GM21619 (cell line): ENCODE results near the gene SNAPC3.
A peak's percentile ranks its signal among the peaks of the same experiment; 100 is the strongest.
"Not testable (repeated sequence)": the region's sequence is repeated elsewhere in the genome, so short reads cannot be mapped to it uniquely, and the experiment has no call there.

Experiments
- ATAC-seq: cut with Tn5 transposase; IDR thresholded peaks from one replicate; pipeline ENCODE4 v1.9.1; 2021; ENCODE audit not compliant: unreplicated experiment

SNAPC3 gene

DNA sequence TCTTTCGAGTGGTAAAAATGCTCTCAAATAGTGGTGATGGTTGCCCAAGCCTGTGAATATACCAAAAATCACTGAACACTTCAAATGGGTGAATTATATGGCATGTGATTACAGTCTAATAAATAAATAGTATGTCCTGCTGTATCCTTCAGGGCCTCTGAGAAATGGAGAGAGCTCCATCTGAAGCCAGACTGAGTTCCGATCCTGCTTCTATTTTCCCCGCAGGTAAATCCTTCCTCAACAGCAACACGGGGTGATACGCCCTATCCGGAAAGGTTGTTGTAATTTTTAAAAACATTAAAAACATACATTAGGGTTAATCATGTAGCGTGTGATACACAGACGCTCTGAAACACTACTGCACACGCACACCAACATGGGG is 695 bp upstream of the SNAPC3 start:
- no peak for ATAC-seq

- no peak for ATAC-seq
Measured at GRCh38 chr9:15423231-15423985, 732 bp downstream of the SNAPC3 start.

GRCh38 chr9:15426019-15426418 is 3.3 kb downstream of the SNAPC3 start:
- peak; percentile 39 for ATAC-seq

- ATAC-seq = not testable (repeated sequence)
Measured at GRCh38 chr9:15427702-15428101, 5.0 kb downstream of the SNAPC3 start.

DNA sequence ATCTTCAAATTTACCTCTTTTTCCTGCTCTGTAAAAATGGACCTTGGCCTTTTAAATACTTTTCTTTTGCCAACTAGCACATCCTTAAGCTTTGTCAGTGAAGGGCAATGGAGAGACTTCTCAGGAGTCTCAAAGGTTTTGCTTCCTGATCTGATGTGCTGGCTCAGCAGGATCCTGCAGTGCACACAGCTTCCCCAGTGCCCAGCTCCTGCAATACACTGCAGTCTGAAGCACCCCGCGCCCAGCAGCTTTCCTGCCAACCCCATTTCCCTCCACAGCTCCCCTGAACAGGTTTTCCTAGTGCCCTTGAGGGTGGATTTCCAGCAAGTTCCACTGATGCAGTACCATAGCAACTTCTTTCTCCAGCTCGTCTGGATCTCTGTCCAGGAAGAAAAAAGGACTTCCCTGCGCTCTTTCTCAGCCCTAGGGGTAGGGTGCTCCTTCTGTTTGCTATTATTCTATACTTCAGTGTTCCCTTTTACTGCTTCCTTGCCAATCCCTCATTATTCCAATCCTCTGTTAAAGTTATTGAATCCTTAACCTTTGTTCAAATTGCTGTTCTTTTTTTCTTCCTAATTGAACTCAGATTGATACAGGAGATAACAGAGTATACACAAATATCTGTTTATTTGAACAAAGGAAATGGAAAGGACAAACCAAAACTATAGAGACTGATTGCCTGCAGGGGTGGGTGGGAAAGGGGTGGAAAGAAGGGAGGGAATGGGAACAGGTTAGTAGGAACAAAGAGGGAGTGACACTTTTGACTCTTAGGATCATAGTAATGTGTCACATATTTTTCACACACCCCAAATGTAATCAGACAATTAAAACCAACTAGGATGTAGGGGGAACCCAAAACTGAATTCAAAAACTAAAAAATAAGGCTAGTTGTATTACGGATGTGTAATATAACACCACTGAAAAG is 8.5 kb downstream of the SNAPC3 start:
- no peak for ATAC-seq

GRCh38 chr9:15433191-15433590 is 10.5 kb downstream of the SNAPC3 start:
- ATAC-seq = no peak

- ATAC-seq = no peak
Measured at GRCh38 chr9:15433661-15434060, 11.0 kb downstream of the SNAPC3 start.

- ATAC-seq = no peak
Measured at GRCh38 chr9:15438891-15439290, 16.2 kb downstream of the SNAPC3 start.

DNA sequence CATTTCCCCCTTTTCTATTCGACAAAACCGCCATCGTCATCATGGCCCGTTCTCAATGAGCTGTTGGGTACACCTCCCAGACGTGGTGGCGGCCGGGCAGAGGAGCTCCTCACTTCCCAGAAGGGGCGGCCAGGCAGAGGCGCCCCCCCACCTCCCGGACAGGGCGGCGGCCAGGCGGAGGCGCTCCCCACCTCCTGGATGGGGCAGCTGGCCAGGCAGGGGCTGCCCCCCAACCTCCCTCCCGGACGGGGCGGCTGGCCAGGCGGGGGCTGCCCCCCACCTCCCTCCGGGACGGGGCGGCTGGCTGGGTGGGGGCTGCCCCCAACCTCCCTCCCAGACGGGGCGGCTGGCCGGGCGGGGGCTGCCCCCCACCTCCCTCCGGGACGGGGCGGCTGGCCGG is 19.2 kb downstream of the SNAPC3 start:
- not testable (repeated sequence) for ATAC-seq

DNA sequence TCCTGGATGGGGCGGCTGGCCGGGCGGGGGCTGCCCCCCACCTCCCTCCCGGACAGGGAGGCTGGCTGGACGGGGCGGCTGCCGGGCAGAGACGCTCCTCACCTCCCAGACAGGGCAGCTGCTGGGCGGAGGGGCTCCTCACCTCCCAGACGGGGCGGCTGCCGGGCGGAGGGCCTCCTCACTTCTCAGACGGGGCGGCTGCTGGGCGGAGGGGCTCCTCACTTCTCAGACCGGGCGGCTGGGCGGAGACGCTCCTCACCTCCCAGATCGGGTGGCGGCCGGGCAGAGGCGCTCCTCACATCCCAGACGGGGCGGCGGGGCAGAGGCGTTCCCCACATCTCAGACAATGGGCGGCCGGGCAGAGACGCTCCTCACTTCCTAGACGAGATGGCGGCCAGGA is 19.6 kb downstream of the SNAPC3 start:
- not testable (repeated sequence) for ATAC-seq

DNA sequence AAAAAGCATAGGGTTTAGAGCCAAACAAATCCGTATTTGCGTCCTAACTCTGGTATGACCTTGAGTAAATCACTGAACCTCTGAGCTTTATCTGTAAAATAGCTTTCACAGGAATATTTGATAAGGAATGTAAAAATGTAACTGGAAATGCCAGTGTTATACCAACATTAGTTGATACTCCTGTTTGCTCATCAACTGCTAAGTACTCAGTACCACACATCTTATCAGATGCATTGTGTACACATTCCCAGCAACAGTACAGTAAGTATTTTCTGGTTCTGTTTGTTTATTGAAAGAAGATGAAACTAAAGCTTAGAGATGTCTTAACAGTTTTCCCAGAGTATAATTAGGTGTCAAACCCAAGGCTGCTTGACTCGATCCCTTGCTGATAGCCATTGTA is 21.5 kb downstream of the SNAPC3 start:
- ATAC-seq = no peak

DNA sequence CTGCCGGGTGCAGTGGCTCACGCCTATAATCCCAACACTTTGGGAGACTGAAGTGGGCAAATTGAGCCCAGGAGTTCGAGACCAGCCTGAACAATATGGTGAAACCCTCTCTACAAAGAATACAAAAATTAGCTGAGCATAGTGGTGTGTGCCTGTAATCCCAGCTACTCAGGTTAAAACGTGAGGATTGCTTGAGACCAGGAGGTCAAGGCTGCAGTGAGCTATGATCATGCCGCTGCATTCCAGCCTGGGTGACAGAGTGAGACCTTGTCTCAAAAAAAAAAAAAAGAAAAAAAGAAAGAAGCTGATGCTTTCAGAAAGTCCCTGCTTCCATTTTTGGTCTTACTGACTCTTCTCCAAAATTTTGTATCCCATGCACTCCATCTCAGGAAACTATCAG is 31.3 kb downstream of the SNAPC3 start:
- ATAC-seq = no peak

GRCh38 chr9:15461056-15461455 is 38.4 kb downstream of the SNAPC3 start:
- no peak for ATAC-seq

DNA sequence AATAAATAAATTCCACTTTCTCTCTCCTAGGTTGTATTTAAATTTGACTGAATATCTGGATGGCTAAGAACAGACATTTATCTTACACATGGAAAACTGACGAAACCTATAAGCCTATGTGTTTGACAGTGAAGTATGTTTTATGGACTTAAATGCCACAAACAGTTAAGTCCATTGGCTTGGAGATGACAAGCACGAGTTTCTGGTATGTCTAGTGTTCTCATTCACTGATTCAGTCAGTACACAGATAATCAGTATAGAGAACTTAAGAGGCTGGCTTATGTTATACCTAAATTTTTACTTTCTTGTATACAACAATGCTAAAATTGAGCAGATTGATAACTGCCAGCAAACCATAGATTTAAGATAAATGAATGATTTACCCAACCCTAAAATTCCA is 38.9 kb downstream of the SNAPC3 start:
- no peak for ATAC-seq

DNA sequence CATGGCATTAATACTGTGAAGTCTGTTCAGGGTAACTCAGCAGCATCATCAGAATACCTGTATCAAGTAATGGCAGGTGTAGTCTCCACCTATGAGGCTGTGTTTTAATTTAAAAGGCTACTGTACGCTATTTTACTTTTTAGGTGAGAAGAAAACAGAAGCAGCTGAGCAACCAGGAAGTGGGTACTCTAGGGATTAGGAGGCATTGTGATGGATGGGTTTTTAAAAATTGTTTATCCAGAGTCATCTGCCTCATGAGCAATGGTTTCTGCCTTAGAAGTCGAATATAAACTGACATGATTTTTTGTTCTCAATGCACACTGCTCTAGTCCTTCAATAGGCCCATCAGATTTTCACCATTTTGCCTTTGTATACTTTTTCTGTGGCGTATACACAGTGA is 45.5 kb downstream of the SNAPC3 start:
- ATAC-seq = no peak

- no peak for ATAC-seq
Measured at GRCh38 chr9:15469406-15469805, 46.7 kb downstream of the SNAPC3 start.

DNA sequence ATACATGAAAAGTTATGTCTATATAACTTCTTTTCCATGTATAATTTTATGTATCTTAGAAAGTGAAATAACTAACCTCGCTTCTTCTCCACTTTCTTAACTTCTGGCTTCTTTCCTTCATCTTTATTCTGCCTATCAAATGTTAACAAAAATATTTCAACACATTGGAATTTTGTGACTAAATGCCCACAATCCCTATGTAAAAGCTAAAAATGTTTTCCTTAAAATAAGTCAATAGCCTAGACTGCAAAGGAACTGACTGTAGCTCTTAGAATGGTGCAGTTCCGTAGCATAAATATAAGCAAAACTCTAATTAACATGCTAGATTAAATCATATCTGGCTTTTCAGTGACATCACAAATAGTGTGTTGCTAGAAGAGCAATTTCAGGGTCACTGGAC is 47.2 kb downstream of the SNAPC3 start:
- no peak for ATAC-seq

DNA sequence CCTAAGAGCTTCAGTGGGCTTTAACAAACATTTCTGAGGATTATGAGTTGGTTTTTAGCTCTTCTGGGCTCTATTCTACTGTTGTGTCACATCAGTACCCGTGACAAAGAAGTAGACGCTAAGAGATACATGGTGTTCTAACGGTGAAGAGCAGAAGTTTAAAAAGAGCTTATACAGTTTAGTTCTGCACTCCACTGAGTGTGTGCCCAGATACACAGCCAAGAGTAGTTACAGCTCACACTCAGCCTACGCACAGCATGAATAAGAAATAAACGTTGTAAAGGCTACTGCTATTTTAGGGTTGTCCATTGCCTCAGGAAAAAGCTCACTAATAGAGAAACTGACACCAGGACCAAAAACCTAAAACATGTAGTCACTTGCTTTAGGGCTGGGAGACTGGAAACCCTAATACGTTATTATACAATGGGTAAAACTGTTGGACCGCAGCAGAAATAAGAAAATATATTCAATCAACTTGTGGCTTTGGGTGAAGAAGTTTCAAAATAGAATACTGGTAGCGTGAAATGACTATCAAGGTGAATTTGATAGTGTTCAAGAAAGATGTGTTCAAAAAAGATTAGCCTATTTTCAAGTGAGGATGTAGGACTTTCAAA is 53.4 kb downstream of the SNAPC3 start:
- no peak for ATAC-seq

DNA sequence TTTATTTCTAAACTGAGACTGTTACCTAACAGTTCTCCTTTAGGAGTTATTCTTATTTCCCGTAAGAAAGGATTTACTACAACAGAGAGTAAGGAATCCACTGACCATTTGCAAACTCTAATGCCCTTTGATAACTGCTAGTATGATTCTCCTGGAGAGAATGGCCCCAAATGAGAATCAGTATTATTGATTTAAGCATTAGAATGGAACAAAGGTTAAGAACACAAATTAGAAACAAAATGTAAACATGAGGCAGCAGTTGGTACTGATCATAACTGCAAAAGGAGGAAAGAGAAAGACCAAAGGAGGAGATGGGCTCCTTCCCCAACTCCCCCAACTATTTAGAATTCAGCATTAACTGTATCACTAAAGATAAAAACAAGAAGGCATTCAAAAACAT is 57.4 kb downstream of the SNAPC3 start:
- ATAC-seq = no peak

- ATAC-seq = no peak
Measured at GRCh38 chr9:15482146-15482545, 59.5 kb downstream of the SNAPC3 start.

GRCh38 chr9:15484802-15485201 is 62.1 kb downstream of the SNAPC3 start:
- no peak for ATAC-seq
